ENCODE data around the gene PLEKHO2. TPM values are rescaled to one million over a fixed set of nuclear protein-coding genes. Genes with fewer than 3 reads are reported as not detected.

Gene PLEKHO2
- total RNA-seq, 2 donors from 2014 or later, result 14.3 to 15.3 TPM

DNA sequence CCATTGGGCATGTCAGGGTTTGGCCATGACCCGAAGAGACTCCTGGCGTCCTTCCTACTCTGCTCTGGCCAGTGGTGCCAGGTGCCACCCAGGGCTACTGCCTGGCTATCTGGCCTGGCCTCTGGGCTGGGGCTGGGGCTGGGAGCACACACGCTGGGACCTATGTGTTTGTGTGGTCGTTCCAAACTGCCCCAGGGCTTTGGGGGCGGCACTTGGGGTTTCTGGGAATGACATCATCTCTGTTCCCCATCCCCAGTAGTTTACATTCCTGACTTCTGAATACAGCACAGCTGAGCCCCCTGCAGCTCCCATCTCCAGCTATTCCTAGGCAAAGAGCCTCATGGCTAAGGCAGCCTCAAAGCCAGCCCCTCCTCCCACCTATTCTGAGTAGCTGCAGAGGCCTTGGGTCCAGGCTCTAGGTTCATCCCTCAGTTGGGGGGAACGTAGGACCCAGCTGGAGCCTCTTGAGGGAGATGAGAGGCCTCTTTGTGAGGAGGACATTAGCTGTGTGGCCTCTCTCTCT, 24.3 kb downstream of the PLEKHO2 start:
- DNase-seq, result no peak
- Mint-ChIP-seq H3K4me3 (no peak overlapping the region), H3K27me3 (ENCODE audit: low read depth) (no peaks in the 10 kb centered on the region), H3K4me1 (ENCODE audit: low read depth) (peaks cover 22% of the 10 kb centered on the region), H3K27ac (no peak overlapping the region), H3K36me3 (ENCODE audit: insufficient read depth in 2 of 2) (peaks cover 0 to 5% of the 10 kb centered on the region in 2 donors), H3K9me3 (no peaks in the 10 kb centered on the region)
- ATAC-seq (replicated peaks in 1 of 2), result no peak

DNA sequence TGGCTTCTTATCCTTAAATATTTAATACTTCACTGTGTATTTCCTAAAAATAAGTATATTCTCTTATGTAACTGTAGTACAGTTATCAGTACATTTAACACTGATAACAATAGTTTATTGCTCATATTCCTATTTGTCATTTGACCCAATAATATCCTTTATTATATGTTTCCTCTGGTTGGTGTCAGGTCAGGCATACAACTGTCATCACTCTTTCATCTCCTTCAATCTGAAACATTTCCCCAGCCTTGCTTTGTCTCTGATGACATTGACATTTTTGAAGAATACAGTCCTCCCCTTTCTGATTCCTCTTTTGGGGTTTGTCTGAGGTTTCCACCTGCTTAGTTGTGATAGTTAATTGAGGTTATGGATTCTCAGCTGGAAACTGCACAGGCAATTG, 27.8 kb downstream of the PLEKHO2 start:
- peaks cover 0 to 1% of the 10 kb centered on the region in 2 donors for H3K36me3 Mint-ChIP-seq (ENCODE audit: insufficient read depth in 2 of 2)
- no peak overlapping the region for H3K27ac Mint-ChIP-seq
- peaks cover 21% of the 10 kb centered on the region for H3K4me1 Mint-ChIP-seq (ENCODE audit: low read depth)
- no peaks in the 10 kb centered on the region for H3K27me3 Mint-ChIP-seq (ENCODE audit: low read depth)
- H3K9me3 Mint-ChIP-seq, result no peaks in the 10 kb centered on the region
- no peak overlapping the region for H3K4me3 Mint-ChIP-seq
- ATAC-seq (replicated peaks in 1 of 2), result no peak
- no peak for DNase-seq

DNA sequence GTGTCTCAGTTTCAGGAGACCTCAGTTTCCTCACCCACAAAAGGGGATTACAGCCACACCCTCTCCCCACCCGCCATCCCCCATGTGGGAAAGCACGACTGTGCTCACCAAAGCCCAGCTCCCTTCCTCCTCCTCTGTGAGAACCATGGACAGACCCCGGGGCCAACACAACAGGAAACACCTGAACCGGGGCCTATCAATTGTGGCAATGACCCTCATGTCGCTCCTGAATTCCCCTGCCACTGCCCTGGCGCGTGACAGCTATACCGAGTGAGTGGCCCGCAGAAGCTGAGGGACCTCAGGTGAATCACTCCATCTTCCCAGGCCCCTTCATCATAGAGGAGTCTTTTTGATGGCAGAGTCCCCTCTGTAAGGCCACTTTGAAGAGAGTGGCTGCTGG, 28.6 kb downstream of the PLEKHO2 start:
- Mint-ChIP-seq H3K4me1 (ENCODE audit: low read depth) (peaks cover 20% of the 10 kb centered on the region), H3K27ac (no peak overlapping the region), H3K36me3 (ENCODE audit: insufficient read depth in 2 of 2) (peaks cover 0 to 1% of the 10 kb centered on the region in 2 donors), H3K9me3 (no peaks in the 10 kb centered on the region), H3K4me3 (no peak overlapping the region), H3K27me3 (ENCODE audit: low read depth) (no peaks in the 10 kb centered on the region)
- no peak for ATAC-seq (replicated peaks in 1 of 2)
- no peak for DNase-seq

DNA sequence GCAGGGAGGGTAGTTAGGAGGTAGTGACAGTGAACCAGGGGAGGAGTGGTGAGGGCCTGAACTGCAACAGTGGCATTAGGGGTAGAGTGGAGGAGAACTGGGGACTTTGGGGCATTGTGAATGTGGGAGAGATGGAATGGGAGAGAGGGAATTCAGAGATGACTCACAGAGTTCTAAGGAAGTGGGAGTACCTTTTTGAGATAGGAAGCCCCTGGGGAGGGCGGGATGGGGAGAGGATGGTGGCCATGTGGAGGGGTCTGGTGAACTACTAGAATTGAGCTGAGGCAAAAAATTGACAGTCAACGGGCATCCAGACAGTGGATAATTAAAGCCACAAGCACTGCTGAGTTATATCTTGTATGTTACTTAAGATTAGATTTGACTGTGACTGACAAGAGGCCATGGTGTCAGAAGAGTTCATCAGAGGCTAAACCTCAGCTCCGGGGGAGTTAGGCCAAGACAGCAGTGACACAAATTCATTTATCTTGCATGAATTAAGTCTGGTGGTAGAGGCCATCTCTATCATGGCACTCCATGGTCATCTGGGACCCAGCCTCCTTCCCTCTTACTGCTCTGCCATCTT, 34.0 kb downstream of the PLEKHO2 start:
- no peaks in the 10 kb centered on the region for H3K27me3 Mint-ChIP-seq (ENCODE audit: low read depth)
- H3K27ac Mint-ChIP-seq, result no peak overlapping the region
- no peaks in the 10 kb centered on the region for H3K36me3 Mint-ChIP-seq (ENCODE audit: insufficient read depth in 2 of 2)
- no peak overlapping the region for H3K4me3 Mint-ChIP-seq
- DNase-seq (no peak), ATAC-seq (replicated peaks in 1 of 2) (peak; percentile 52 to 72)
- H3K9me3 Mint-ChIP-seq, result no peaks in the 10 kb centered on the region
- H3K4me1 Mint-ChIP-seq (ENCODE audit: low read depth), result peaks cover 27% of the 10 kb centered on the region

DNA sequence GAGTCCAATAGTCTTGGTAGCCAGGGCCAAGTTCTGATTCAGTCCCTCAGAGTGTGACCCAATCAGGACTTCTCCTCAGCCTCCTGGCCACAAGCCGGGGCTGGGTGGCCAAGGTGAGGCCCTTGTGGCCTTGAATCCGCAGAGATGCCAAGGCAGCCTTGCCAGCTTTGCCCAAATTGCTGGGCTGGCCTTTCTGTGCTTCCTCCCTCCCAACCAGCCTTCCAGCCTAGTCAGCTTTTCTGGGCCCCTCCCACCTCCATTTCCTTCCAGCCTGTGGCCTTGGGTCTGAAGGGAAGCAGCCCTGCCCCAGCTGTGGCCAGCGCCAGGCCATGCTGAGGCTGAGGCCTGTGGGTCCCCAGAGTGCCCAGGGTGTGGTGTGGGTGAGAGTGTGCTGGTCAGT, 35.7 kb downstream of the PLEKHO2 start:
- no peaks in the 10 kb centered on the region for H3K27me3 Mint-ChIP-seq (ENCODE audit: low read depth)
- H3K4me3 Mint-ChIP-seq, result no peak overlapping the region
- peaks cover 33% of the 10 kb centered on the region for H3K4me1 Mint-ChIP-seq (ENCODE audit: low read depth)
- ATAC-seq (replicated peaks in 1 of 2) (no peak), DNase-seq (no peak)
- no peaks in the 10 kb centered on the region for H3K9me3 Mint-ChIP-seq
- H3K36me3 Mint-ChIP-seq (ENCODE audit: insufficient read depth in 2 of 2), result no peaks in the 10 kb centered on the region
- no peak overlapping the region for H3K27ac Mint-ChIP-seq

DNA sequence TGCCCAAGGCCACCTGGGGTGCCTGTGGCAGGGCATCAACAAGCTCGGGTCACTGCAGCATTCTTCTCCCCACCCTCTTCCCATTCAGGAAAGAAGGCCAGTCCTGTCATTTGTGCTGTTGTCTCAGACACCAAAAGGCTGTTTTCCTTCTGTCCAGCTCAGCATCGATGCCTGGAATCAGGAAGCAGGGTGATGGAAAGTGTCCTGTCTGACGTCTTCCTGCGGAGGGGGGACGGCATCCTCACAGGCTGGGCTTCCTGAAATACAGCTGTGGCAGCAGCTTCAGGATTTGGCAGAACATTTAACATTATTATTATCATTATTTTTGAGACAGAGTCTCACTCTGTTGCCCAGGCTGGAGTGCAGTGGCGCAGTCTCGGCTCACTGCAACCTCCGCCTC, 37.0 kb downstream of the PLEKHO2 start:
- H3K27ac Mint-ChIP-seq, result no peak overlapping the region

DNA sequence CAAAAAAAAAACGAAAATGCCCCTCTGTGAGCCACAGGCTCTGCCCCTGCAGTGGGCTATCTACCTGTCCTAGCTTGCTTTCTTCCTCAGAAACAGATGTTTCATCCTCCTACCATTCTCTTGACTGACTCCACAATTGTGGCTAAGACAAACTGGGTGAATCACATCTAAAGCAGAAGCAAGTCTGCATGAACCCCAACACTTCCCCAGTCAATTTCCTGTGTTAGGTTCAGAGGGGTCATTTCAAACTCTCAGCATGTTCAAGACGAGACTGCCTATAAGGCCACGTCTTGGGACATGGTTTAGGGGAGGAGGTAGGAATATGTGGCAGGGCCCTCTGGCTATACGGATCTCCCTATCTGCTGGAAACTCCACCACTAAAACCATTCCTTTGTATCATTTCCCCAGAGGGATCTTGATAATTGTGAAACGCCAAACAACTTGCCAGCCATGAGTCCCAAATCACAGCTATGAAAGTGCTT, 41.4 kb downstream of the PLEKHO2 start:
- Mint-ChIP-seq H3K27ac (peak overlapping the region; percentile 97), H3K4me3 (peak overlapping the region; percentile 78 to 84), H3K4me1 (ENCODE audit: low read depth) (peaks cover 36% of the 10 kb centered on the region), H3K27me3 (ENCODE audit: low read depth) (no peaks in the 10 kb centered on the region), H3K9me3 (no peaks in the 10 kb centered on the region), H3K36me3 (ENCODE audit: insufficient read depth in 2 of 2) (no peaks in the 10 kb centered on the region)
- ATAC-seq (replicated peaks in 1 of 2), result peak; percentile 77 to 84
- DNase-seq, result peak; percentile 54 to 56

More for the DNA sequence above, 37.0 kb downstream of the PLEKHO2 start:
- no peaks in the 10 kb centered on the region for H3K27me3 Mint-ChIP-seq (ENCODE audit: low read depth)
- no peak overlapping the region for H3K4me3 Mint-ChIP-seq
- peaks cover 37% of the 10 kb centered on the region for H3K4me1 Mint-ChIP-seq (ENCODE audit: low read depth)
- DNase-seq (no peak), ATAC-seq (replicated peaks in 1 of 2) (no peak)
- no peaks in the 10 kb centered on the region for H3K9me3 Mint-ChIP-seq
- H3K36me3 Mint-ChIP-seq (ENCODE audit: insufficient read depth in 2 of 2), result no peaks in the 10 kb centered on the region

DNA sequence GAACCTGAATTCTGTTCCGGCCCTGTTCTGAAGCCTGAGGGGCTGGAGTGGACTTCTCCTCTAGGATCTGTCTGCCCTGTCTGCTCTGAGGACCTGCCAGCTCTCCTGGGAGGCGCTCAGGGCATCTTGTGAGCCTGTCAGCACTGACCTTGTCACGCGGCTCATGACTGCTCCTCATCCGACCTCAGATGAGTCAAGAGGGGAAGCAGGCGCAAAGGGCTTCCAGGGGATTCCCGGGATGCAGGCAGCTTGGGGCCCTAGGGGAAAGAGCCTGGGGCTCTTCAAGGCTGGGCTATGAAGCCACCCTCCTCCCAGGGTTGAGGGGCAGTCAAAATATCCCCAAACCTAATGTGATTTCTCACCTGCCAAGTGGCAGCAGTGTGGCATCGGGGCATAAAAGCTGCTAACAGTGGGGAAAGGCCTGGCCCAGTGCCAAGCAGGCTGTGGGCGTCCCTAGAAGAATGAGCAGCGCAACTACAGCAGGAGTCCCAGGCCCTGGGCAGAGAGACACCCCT, 42.3 kb downstream of the PLEKHO2 start:
- DNase-seq (peak; percentile 82 to 85), ATAC-seq (replicated peaks in 1 of 2) (peak; percentile 80 to 84)
- H3K36me3 Mint-ChIP-seq (ENCODE audit: insufficient read depth in 2 of 2), result no peaks in the 10 kb centered on the region
- H3K9me3 Mint-ChIP-seq, result no peaks in the 10 kb centered on the region
- H3K4me1 Mint-ChIP-seq (ENCODE audit: low read depth), result peaks cover 36% of the 10 kb centered on the region
- no peaks in the 10 kb centered on the region for H3K27me3 Mint-ChIP-seq (ENCODE audit: low read depth)
- peak overlapping the region; percentile 78 to 84 for H3K4me3 Mint-ChIP-seq
- peak overlapping the region; percentile 97 for H3K27ac Mint-ChIP-seq

DNA sequence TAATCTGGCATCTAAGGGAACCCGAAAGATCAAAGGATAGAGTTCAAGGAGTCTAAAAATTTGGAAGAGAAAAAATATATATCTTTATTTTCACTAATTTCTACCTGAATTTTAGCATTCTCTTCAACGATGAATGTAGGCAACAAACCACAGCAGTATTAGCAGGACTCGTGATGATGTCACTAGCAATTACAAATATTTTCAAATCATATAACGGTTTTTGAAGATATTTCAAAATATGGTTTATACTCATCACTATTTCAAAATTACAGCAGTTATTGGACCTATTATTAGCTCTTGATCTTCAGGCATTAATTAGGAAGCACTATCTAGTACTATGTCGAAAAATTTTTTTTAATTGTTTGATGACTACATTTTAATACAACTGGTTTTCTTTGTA, 43.0 kb downstream of the PLEKHO2 start:
- Mint-ChIP-seq H3K27me3 (ENCODE audit: low read depth) (no peaks in the 10 kb centered on the region), H3K4me3 (peak overlapping the region in 1 of 2 donors; percentile 78), H3K36me3 (ENCODE audit: insufficient read depth in 2 of 2) (no peaks in the 10 kb centered on the region), H3K9me3 (no peaks in the 10 kb centered on the region), H3K27ac (peak overlapping the region; percentile 97), H3K4me1 (ENCODE audit: low read depth) (peaks cover 36% of the 10 kb centered on the region)
- DNase-seq (no peak), ATAC-seq (replicated peaks in 1 of 2) (no peak)

DNA sequence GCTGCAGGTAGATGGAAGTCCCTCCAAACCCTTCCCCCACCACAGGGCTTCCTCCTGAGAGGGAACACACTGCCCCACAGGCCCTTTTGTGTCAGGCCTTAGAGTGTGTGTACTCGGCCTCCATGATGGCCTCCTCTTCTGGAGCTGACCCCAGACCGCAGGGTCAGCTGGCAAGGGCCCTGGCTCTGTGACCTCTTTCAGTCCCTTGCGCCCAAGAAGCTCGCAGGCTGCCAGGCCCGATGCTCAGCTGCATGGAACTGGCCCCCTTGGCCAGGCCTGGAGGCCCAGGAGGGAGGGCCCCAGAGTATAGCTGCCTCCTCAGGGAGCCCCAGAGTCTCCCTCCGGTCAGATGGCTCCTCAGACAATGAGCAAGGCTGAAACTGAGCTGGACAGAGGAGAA, 46.6 kb downstream of the PLEKHO2 start:
- DNase-seq (no peak), ATAC-seq (replicated peaks in 1 of 2) (no peak)
- H3K27ac Mint-ChIP-seq, result no peak overlapping the region
- H3K9me3 Mint-ChIP-seq, result no peaks in the 10 kb centered on the region
- no peaks in the 10 kb centered on the region for H3K36me3 Mint-ChIP-seq (ENCODE audit: insufficient read depth in 2 of 2)
- peaks cover 45% of the 10 kb centered on the region for H3K4me1 Mint-ChIP-seq (ENCODE audit: low read depth)
- no peak overlapping the region for H3K4me3 Mint-ChIP-seq
- H3K27me3 Mint-ChIP-seq (ENCODE audit: low read depth), result no peaks in the 10 kb centered on the region

DNA sequence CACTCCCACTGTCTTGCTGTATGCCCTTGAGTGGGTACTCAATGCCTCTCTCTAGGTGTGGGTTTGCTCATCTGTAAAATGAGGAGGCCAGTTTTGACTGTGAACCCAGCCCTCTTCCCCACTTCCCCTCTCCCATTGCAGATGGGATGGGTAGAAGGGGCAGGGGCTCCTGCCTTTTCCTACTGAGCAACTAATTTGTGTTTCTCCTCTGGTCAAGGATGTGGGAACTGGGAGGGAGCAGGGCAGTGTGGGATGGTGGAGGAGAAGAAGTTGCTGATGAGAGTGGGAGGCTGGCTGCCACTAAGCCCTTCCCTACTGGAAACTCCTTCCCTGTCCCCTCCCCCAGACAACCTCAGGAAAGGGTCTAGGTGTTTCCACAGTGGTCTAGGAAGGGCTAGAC, 49.8 kb downstream of the PLEKHO2 start:
- H3K27me3 Mint-ChIP-seq (ENCODE audit: low read depth), result no peaks in the 10 kb centered on the region
- no peak for ATAC-seq (replicated peaks in 1 of 2)
- H3K4me1 Mint-ChIP-seq (ENCODE audit: low read depth), result peaks cover 58% of the 10 kb centered on the region

DNA sequence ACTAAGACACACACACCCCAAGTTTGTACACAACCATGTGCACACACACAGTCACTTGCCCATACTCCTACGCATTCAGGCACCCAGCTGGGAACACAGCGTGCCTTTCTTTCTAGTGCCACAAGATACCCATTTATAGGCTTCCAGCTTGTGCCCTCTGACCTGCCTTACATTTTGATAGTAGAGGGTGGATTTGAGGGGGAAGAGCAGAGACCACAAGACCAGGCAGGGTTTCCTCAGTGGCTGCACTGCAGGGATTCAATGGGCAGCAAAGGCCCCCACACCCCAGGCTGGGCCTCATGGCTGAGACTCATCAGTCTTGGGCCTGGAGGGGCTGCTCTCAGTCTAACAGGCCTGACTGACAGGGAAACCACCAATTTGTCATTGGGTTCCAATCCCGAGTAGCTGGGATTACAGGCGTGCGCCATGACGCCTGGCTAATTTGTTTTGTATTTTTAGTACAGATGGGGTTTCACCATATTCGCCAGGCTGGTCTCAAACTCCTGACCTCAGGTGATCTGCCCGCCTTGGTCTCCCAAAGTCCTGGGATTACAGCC, 51.2 kb downstream of the PLEKHO2 start:
- Mint-ChIP-seq H3K4me3 (peak overlapping the region; percentile 96 to 98), H3K36me3 (ENCODE audit: insufficient read depth in 2 of 2) (no peaks in the 10 kb centered on the region), H3K4me1 (ENCODE audit: low read depth) (peaks cover 72% of the 10 kb centered on the region), H3K27ac (peak overlapping the region; percentile 98), H3K27me3 (ENCODE audit: low read depth) (no peaks in the 10 kb centered on the region), H3K9me3 (no peaks in the 10 kb centered on the region)
- peak; percentile 16 for ATAC-seq (replicated peaks in 1 of 2)
- DNase-seq, result peak; percentile 63 to 66

More for the DNA sequence above, 49.8 kb downstream of the PLEKHO2 start:
- peak overlapping the region; percentile 96 to 98 for H3K4me3 Mint-ChIP-seq
- H3K9me3 Mint-ChIP-seq, result no peaks in the 10 kb centered on the region
- peak overlapping the region; percentile 85 for H3K27ac Mint-ChIP-seq
- no peaks in the 10 kb centered on the region for H3K36me3 Mint-ChIP-seq (ENCODE audit: insufficient read depth in 2 of 2)
- DNase-seq, result no peak

DNA sequence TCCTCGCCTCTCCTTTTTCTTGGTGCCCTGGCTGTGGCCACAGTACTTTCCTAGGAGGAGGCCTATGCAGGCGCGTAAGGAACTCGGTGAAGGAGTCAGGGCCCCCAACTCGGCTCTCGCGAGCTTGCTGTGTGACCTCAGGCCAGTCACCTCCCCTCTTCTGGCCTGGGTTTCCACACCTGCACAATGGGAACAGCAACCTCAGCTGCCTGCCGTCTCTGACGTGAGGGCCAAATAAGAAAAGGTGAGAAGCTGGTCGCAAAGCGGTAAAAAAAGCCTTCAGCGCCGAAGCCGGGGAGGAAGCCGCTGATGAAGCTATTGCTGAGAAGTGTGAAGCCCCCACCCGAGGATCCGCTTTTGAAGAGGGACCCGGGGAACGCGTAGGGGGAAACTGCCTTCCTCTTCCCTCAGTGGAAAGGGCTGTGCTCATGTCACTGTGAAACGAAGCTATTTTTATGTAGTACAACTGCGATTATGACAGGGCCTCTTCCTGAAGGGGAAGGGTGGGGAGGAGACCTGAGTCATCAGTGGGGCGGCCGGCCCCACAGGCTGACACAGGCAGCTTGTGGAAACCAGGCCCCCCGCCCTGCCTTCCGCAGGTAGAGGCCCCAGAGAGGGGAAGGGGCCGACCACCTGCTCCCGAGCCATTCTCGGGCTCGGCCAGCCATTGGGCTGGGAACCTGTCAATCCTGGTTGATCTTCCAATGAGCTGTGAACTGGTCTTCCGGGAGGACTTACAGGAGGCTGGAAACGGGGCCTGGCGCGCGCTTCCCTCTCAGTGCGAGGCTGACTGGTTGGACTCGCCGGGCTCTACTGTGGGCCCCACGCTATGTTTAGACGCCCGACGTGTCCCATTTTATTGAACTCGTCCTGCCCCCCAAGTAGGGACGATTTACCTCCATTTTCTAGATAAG, 52.0 kb downstream of the PLEKHO2 start:
- ATAC-seq (replicated peaks in 1 of 2) (peak; percentile 84 to 87), DNase-seq (peak; percentile 96 to 99)
- H3K9me3 Mint-ChIP-seq, result no peaks in the 10 kb centered on the region
- no peaks in the 10 kb centered on the region for H3K27me3 Mint-ChIP-seq (ENCODE audit: low read depth)
- peak overlapping the region; percentile 96 to 98 for H3K4me3 Mint-ChIP-seq
- H3K27ac Mint-ChIP-seq, result peak overlapping the region; percentile 98
- H3K4me1 Mint-ChIP-seq (ENCODE audit: low read depth), result peaks cover 75% of the 10 kb centered on the region
- no peaks in the 10 kb centered on the region for H3K36me3 Mint-ChIP-seq (ENCODE audit: insufficient read depth in 2 of 2)

Data from activated T-cell treated with anti-CD3 and anti-CD28 coated beads, Interleukin-2, amount 50 U/mL, for 72 hours (primary cell).